HEK293 (cell line): ENCODE measurements around the gene SMPDL3A.

Experiments
- CTCF ChIA-PET: fragments of 350-600 bp; formaldehyde crosslinking; extraction: SDS; loops from one replicate; lab custom pipeline; 2021; ENCODE audit warnings: antibody characterized with exemption; lab: Yijun Ruan, JAX
- POLR2A ChIA-PET: fragments of 300-600 bp; formaldehyde crosslinking; extraction: SDS; loops from one replicate; lab custom pipeline; 2020; ENCODE audit warnings: antibody characterized with exemption, inconsistent platforms; lab: Yijun Ruan, JAX
- H3K27ac ChIP-seq: fragments of 200-500 bp; sonication (Bioruptor generic); 2 replicates; pipeline ENCODE4 v1.5.1; 2014; ENCODE audit warnings: low read depth, low read length, control low read depth, inconsistent platforms; ENCODE audit errors: extremely low read depth
- H3K36me3 ChIP-seq, 2 experiments: fragments of 200-500 bp in 1 of 2; sonication (Bioruptor generic) in 1 of 2; 1 replicate in 1 of 2; 2 replicates in 1 of 2; pipeline ENCODE4 v1.5.1; 2014 to 2017; ENCODE audit warnings: inconsistent platforms in 2 of 2, low read length in 2 of 2; ENCODE audit not compliant: control insufficient read depth in 2 of 2, insufficient read depth in 1 of 2
- H3K4me1 ChIP-seq: fragments of 200-500 bp; sonication (Bioruptor generic); 2 replicates; pipeline ENCODE4 v1.5.1; 2014; ENCODE audit warnings: mild to moderate bottlenecking, low read length, inconsistent platforms; ENCODE audit not compliant: control insufficient read depth, insufficient read depth
- H3K4me3 ChIP-seq: 2 replicates; pipeline ENCODE4 v1.5.1; 2011; ENCODE audit warnings: low read depth, mild to moderate bottlenecking, control low read depth, low read length, moderate library complexity
- H3K9me3 ChIP-seq: fragments of 200-500 bp; sonication (Bioruptor generic); 2 replicates; pipeline ENCODE4 v1.5.1; 2014; ENCODE audit warnings: low read depth, low read length, inconsistent platforms; ENCODE audit not compliant: control insufficient read depth, insufficient read depth
- GLIS1 ChIP-seq: fragments of 450-650 bp; formaldehyde crosslinking; IDR thresholded peaks from 2 replicates; pipeline ENCODE4 v1.5.1; 2016; ENCODE audit warnings: missing biosample characterization, missing genetic modification characterization
- HOXA7 ChIP-seq: sonication (generic); formaldehyde crosslinking; IDR thresholded peaks from 2 replicates; pipeline ENCODE4 v1.8.1; 2022; ENCODE audit warnings: missing genetic modification reagents, borderline replicate concordance
- HOXD13 ChIP-seq: sonication (generic); formaldehyde crosslinking; IDR thresholded peaks from 2 replicates; pipeline ENCODE4 v1.8.0; 2022; ENCODE audit warnings: missing genetic modification reagents, borderline replicate concordance
- KLF7 ChIP-seq: fragments of 450-650 bp; formaldehyde crosslinking; IDR thresholded peaks from 2 replicates; pipeline ENCODE4 v1.5.1; 2016; ENCODE audit warnings: missing biosample characterization, missing genetic modification characterization, borderline replicate concordance
- MYNN ChIP-seq: fragments of 450-650 bp; formaldehyde crosslinking; IDR thresholded peaks from 2 replicates; pipeline ENCODE4 v1.5.1; 2016; ENCODE audit warnings: missing biosample characterization, missing genetic modification characterization, borderline replicate concordance
- PRDM1 ChIP-seq: fragments of 450-650 bp; formaldehyde crosslinking; IDR thresholded peaks from 2 replicates; pipeline ENCODE4; 2016; ENCODE audit warnings: missing biosample characterization, missing genetic modification characterization
- PRDM6 ChIP-seq: fragments of 450-650 bp; formaldehyde crosslinking; IDR thresholded peaks from 2 replicates; pipeline ENCODE4 v1.5.1; 2017; ENCODE audit warnings: missing biosample characterization, missing genetic modification characterization
- WT1 ChIP-seq: fragments of 450-650 bp; formaldehyde crosslinking; IDR thresholded peaks from 2 replicates; pipeline ENCODE4 v1.5.1; 2016; ENCODE audit warnings: missing biosample characterization, missing genetic modification characterization
- ZEB2 ChIP-seq: fragments of 450-650 bp; formaldehyde crosslinking; IDR thresholded peaks from 2 replicates; pipeline ENCODE4 v1.5.1; 2016; ENCODE audit warnings: missing biosample characterization, missing genetic modification characterization
- ZFP41 ChIP-seq: fragments of 450-650 bp; formaldehyde crosslinking; IDR thresholded peaks from 2 replicates; pipeline ENCODE4 v1.5.1; 2016; ENCODE audit warnings: missing biosample characterization, missing genetic modification characterization, borderline replicate concordance
- ZNF19 ChIP-seq: fragments of 450-650 bp; formaldehyde crosslinking; IDR thresholded peaks from 2 replicates; pipeline ENCODE4; 2016; ENCODE audit warnings: missing biosample characterization, missing genetic modification characterization, low read depth
- ZNF23 ChIP-seq: fragments of 450-650 bp; formaldehyde crosslinking; IDR thresholded peaks from 2 replicates; pipeline ENCODE4 v1.5.1; 2016; ENCODE audit warnings: missing biosample characterization, missing genetic modification characterization, borderline replicate concordance
- ZNF26 ChIP-seq: fragments of 450-650 bp; formaldehyde crosslinking; IDR thresholded peaks from 2 replicates; pipeline ENCODE4 v1.5.1; 2016; ENCODE audit warnings: missing biosample characterization, missing genetic modification characterization
- ZNF362 ChIP-seq: fragments of 450-650 bp; formaldehyde crosslinking; IDR thresholded peaks from 2 replicates; pipeline ENCODE4 v1.5.1; 2016; ENCODE audit warnings: missing biosample characterization, missing genetic modification characterization
- ZNF449 ChIP-seq: fragments of 450-650 bp; formaldehyde crosslinking; IDR thresholded peaks from 2 replicates; pipeline ENCODE4 v1.5.1; 2017; ENCODE audit warnings: missing biosample characterization, mild to moderate bottlenecking, missing genetic modification characterization, moderate library complexity
- ZNF510 ChIP-seq: fragments of 450-650 bp; formaldehyde crosslinking; IDR thresholded peaks from 2 replicates; pipeline ENCODE4 v1.5.1; 2018; ENCODE audit warnings: mild to moderate bottlenecking, missing genetic modification characterization, missing biosample characterization; ENCODE audit not compliant: insufficient replicate concordance
- ZNF548 ChIP-seq: fragments of 450-650 bp; formaldehyde crosslinking; IDR thresholded peaks from 2 replicates; pipeline ENCODE4 v1.5.1; 2016; ENCODE audit warnings: missing biosample characterization, missing genetic modification characterization
- ZNF791 ChIP-seq: fragments of 450-650 bp; formaldehyde crosslinking; IDR thresholded peaks from 2 replicates; pipeline ENCODE4 v1.5.1; 2016; ENCODE audit warnings: missing biosample characterization, missing genetic modification characterization

Gene SMPDL3A

GRCh38 chr6:122790423-122791309 lies 1.6 kb downstream of the SMPDL3A start:
- ChIA-PET POLR2A (interaction anchor here (1.1 to 1.8 kb wide), 3 partner anchors 11 to 181 kb away, joined by 3 to 5 read pairs (median 3); partner anchors contain the start of gene PKIB), CTCF (interaction anchor here (0.6 to 3.6 kb wide), 3 partner anchors 44 to 59 kb away, joined by 3 to 24 read pairs (median 4); no protein-coding TSS in a partner anchor)
- Histone ChIP-seq H3K4me1 (peaks cover 12% of the 10 kb centered on the region), H3K4me3 (peak overlapping the region; percentile 66), H3K27ac (no peak overlapping the region), H3K9me3 (no peaks in the 10 kb centered on the region), H3K36me3 (no peaks in the 10 kb centered on the region)
- TF ChIP-seq ZNF362 (tag by site-specific recombination) = no peak
- TF ChIP-seq PRDM1 = peak; percentile 59

GRCh38 chr6:122791310-122791679 lies 2.2 kb downstream of the SMPDL3A start:
- H3K27ac ChIP-seq = no peak overlapping the region
- H3K4me1 ChIP-seq = peaks cover 12% of the 10 kb centered on the region
- ChIA-PET POLR2A (interaction anchor here (1.1 kb wide), 2 partner anchors 10 to 181 kb away, joined by 3 read pairs; partner anchors contain the start of gene PKIB), CTCF (interaction anchor here (1.4 to 3.6 kb wide), 2 partner anchors 48 to 59 kb away, joined by 4 to 24 read pairs; no protein-coding TSS in a partner anchor)
- TF ChIP-seq ZNF19 (tag by site-specific recombination) (no peak), GLIS1 (tag by site-specific recombination) (no peak), ZNF791 (tag by site-specific recombination) (no peak), ZEB2 (tag by site-specific recombination) (no peak), KLF7 (tag by site-specific recombination) (no peak), ZNF449 (tag by site-specific recombination) (no peak), ZNF26 (tag by site-specific recombination) (no peak), HOXA7 (CRISPR knock-in tag) (no peak), ZFP41 (tag by site-specific recombination) (no peak), ZNF548 (tag by site-specific recombination) (no peak), ZNF510 (tag by site-specific recombination) (no peak), HOXD13 (CRISPR knock-in tag) (no peak)
- H3K36me3 ChIP-seq = no peaks in the 10 kb centered on the region
- H3K4me3 ChIP-seq = no peak overlapping the region
- H3K9me3 ChIP-seq = no peaks in the 10 kb centered on the region

- peaks cover 0 to 3% of the 10 kb centered on the region in 2 experiments; a peak in 1 of 3 replicates for H3K36me3 ChIP-seq
- peaks cover 12% of the 10 kb centered on the region for H3K4me1 ChIP-seq
- TF ChIP-seq ZNF23 (tag by site-specific recombination) (no peak), PRDM6 (tag by site-specific recombination) (no peak), WT1 (no peak), MYNN (tag by site-specific recombination) (no peak)
- no peaks in the 10 kb centered on the region for H3K9me3 ChIP-seq
- H3K27ac ChIP-seq = no peak overlapping the region
- POLR2A ChIA-PET = no interaction called here
- no peak overlapping the region for H3K4me3 ChIP-seq
- CTCF ChIA-PET = interaction anchor here (0.7 to 5.1 kb wide), 6 partner anchors 9 to 301 kb away, joined by 3 to 21 read pairs (median 6); no protein-coding TSS in a partner anchor
Observed at GRCh38 chr6:122792766-122793165, 3.7 kb downstream of the SMPDL3A start.
